Activated naive CD4-positive, alpha-beta T cell treated with anti-CD3 and anti-CD28 coated beads, Interleukin-2, amount 50 U/mL, for 72 hours (primary cell): ENCODE data around the gene CIT. TPM values are rescaled to one million over a fixed set of nuclear protein-coding genes. Genes with fewer than 3 reads are reported as not detected.
"Not testable (repeated sequence)": the region's sequence is repeated elsewhere in the genome, so short reads cannot be mapped to it uniquely, and the experiment has no call there.

Source experiments
- ATAC-seq, 2 donors: fragments of 150-1000 bp; cut with Tn5 transposase; 2 replicates each; pipeline ENCODE4 v1.10.0; 2021; ENCODE audit warnings: mild to moderate bottlenecking in 2 of 2, moderate library complexity in 2 of 2
- DNase-seq, 2 donors: peaks; one replicate each; pipeline ENCODE4 v3.0.0; 2021 to 2022; ENCODE audit warnings: low spot score in 2 of 2
- H3K27ac Mint-ChIP-seq, 2 donors: one replicate each; pipeline ENCODE4 v1.8.0; 2022; ENCODE audit warnings: mild to moderate bottlenecking in 2 of 2, mixed read lengths in 2 of 2
- H3K36me3 Mint-ChIP-seq, 2 donors: one replicate each; pipeline ENCODE4 v1.8.0; 2022; ENCODE audit warnings: mixed read lengths in 2 of 2
- H3K9me3 Mint-ChIP-seq, 2 donors: one replicate each; pipeline ENCODE4 v1.8.0; 2022; ENCODE audit warnings: mixed read lengths in 2 of 2
- total RNA-seq, 2 donors: library from RNA; stranded (reverse); gene quantifications; one replicate each; pipeline ENCODE4 v1.2.3, GENCODE V29; 2022

The CIT gene, protein sequence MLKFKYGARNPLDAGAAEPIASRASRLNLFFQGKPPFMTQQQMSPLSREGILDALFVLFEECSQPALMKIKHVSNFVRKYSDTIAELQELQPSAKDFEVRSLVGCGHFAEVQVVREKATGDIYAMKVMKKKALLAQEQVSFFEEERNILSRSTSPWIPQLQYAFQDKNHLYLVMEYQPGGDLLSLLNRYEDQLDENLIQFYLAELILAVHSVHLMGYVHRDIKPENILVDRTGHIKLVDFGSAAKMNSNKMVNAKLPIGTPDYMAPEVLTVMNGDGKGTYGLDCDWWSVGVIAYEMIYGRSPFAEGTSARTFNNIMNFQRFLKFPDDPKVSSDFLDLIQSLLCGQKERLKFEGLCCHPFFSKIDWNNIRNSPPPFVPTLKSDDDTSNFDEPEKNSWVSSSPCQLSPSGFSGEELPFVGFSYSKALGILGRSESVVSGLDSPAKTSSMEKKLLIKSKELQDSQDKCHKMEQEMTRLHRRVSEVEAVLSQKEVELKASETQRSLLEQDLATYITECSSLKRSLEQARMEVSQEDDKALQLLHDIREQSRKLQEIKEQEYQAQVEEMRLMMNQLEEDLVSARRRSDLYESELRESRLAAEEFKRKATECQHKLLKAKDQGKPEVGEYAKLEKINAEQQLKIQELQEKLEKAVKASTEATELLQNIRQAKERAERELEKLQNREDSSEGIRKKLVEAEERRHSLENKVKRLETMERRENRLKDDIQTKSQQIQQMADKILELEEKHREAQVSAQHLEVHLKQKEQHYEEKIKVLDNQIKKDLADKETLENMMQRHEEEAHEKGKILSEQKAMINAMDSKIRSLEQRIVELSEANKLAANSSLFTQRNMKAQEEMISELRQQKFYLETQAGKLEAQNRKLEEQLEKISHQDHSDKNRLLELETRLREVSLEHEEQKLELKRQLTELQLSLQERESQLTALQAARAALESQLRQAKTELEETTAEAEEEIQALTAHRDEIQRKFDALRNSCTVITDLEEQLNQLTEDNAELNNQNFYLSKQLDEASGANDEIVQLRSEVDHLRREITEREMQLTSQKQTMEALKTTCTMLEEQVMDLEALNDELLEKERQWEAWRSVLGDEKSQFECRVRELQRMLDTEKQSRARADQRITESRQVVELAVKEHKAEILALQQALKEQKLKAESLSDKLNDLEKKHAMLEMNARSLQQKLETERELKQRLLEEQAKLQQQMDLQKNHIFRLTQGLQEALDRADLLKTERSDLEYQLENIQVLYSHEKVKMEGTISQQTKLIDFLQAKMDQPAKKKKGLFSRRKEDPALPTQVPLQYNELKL (N-terminal part only)
- 100 to 1,000 TPM in 1 of 2 donors, 10 to 100 TPM in 1; 83.4 to 147 TPM for total RNA-seq

DNA sequence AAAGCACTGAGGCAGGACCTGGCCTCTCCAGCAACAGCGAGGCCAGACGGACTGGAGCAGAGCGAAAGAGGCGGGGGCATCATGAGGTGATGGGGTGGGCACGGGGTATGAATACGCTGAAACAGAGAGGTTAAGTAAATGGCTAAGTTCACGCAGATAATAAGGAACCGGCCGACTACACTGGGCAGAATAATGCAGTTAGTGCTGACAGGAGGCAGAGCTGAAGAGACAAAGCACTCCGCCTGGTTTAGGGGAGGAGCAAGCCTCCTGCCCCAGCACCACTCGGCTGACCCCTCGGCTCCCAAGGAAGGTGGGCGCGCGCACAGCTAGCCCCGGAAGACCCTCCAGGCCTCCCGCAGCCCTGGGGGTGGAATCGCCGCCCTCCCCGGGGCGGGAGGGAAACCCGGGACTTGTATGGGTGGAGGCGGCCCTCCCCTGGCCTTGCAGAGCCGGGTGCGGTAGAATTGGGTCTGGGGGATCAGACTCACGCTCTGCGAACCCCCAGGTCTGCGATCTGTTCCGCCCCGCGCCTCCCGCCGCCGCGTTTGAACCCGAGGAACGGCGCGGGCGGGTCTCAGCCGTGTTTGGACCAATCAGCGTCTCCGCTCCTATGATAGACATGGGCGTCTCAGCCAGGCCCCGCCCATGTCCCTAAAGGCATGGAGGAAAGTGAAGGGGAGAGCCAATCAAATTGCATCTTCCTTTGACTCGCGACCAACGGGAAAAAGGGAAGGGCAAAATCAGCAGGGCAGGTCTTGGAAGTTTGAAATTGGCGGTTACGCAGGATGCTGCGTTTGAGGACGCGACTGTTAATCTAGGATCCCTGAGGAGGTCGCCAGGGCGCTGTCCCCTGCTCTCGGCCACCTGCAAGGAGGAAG lies at the start of gene CIT:
CIT (minus strand) TSS at position 560 of the 878 bp plus-strand sequence. CDS start 1,152 bp downstream, outside the sequence.
- peak within 1 kb of the TSS; percentile 52 to 84 for H3K27ac Mint-ChIP-seq
- peak; percentile 100 for ATAC-seq
- peak; percentile 91 to 92 for DNase-seq
- no peaks in the 10 kb centered on the region for H3K9me3 Mint-ChIP-seq
- H3K36me3 Mint-ChIP-seq = peaks cover 8% of the 10 kb centered on the region in 2 donors

DNA sequence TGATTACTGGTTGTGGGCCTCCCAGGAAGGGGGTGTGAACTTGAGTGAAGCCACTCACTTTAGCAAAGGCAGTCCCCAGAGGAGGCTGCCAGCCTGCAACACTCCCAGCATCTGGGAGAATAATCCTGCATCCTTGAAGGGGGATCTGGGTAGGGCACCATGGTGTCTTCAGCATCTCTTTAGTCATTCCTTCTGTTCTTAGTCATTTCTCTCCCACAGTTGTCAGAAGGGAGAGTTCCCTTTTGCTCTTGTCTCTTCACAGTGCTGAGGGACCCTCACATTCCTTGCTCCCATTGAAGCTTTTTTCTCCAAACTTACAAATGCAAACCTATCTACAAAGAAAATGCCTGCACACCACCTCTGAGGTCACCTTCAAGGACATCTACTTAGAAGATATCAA lies 48.1 kb upstream of the CIT start:
- peak in 1 of 2 donors; percentile 51 for ATAC-seq
- Mint-ChIP-seq H3K36me3 (no peaks in the 10 kb centered on the region), H3K27ac (no peak overlapping the region), H3K9me3 (no peaks in the 10 kb centered on the region)
- no peak for DNase-seq

DNA sequence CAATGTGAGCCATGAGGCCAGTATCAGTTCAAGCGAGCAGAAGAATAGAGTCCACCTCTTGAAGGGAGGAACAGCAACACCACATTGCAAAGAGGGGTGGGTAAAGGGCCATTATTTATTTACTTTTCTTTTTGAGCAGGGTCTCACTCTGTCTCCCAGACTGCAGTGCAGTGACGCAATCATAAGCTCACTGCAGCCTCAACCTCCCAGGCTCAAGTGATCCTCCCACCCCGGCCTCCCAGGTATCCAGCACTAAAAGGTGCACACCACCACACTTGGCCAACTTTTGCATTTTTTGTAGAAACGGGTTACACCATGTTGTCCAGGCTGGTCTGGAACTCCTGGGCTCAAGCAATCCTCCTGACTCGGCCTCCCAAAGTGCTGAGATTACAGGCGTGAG lies 42.9 kb upstream of the CIT start:
- DNase-seq (no peak), ATAC-seq (no peak)
- no peaks in the 10 kb centered on the region for H3K36me3 Mint-ChIP-seq
- no peaks in the 10 kb centered on the region for H3K9me3 Mint-ChIP-seq
- no peak overlapping the region for H3K27ac Mint-ChIP-seq

DNA sequence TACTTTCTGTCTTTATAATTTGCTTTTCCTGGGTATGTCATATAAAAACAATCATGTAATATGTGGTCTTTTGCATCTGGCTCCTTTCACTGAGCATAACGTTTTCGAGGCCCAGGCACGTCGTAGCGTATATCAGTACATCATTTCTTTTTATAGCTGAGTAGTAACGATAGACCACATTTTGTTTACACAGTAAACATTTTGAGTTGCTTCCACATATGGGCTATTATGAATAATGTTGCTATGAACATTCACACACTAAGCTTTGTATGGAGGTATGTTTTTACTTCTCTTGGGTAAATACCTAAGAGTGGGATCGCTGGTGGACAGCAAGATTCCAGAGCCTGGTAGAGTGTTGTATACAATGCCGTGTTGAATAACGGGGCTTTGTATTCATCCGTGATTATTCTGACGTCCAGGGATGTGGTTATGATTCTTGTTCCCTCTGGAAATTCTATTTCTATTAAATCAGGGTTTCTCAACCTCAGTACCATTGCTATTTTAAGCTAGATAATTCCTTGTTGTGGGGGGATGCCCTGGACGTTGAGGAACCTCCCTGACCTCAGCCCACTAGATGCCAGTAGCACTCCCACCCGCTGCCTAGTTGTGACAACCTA lies 38.9 kb upstream of the CIT start:
- DNase-seq (no peak), ATAC-seq (no peak)
- no peak overlapping the region for H3K27ac Mint-ChIP-seq
- no peaks in the 10 kb centered on the region for H3K36me3 Mint-ChIP-seq
- no peaks in the 10 kb centered on the region for H3K9me3 Mint-ChIP-seq

DNA sequence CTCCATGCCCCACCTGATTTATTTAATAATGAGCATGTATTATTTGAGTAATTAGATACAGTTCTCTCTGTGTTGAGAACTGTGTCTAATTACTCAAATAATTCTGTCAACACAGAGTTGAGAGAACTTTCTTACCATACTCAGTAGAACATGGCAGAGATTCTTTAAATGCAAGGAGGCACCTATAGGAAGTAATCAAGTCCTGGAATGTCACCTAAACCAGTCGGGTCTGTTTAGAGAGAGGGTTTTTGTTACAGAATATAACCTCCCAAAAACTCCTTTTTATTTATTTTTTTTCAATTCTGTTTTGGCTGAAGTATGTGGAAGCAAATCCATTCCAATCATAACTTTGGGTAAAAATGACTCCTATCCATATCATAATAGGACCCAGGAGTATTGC lies 37.5 kb upstream of the CIT start:
- ATAC-seq (no peak), DNase-seq (no peak)
- Mint-ChIP-seq H3K9me3 (no peaks in the 10 kb centered on the region), H3K27ac (no peak overlapping the region), H3K36me3 (no peaks in the 10 kb centered on the region)

DNA sequence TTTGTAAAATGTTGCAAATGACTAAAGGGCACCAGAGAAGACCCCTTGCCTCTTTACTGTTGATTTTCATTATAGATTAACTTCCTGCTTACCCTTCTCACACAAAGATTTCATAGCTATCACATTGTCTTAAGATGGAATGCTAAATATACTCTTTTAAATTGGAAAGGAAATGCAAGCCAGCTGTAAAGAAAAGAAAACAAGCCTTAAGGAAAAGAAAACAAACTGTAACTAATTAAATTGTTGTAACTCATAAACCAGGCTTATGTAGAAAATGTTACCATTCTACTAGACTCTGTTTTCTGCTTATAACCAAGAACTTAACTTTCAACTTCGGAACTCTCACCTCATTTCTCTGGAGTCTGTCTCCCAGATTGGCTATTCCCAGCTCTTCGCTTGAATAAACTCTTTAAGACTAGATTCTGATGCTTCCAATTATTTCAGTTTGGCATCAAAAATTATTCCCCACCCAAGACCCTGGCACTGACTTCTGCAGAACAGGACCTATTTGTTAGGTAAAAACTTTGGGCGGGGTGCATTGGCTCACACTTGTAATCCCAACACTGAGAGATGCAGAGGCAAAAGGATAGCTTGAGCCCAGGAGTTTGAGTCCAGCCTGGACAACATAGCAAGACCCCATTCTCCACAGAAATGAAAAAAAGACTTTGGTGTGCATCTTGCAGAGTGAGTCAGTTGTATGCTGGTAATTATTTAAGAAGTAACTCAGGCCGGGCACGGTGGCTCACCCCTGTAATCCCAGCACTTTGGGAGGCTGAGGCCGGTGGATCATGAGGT lies 36.6 kb upstream of the CIT start:
- no peaks in the 10 kb centered on the region for H3K36me3 Mint-ChIP-seq
- ATAC-seq = no peak
- H3K9me3 Mint-ChIP-seq = no peaks in the 10 kb centered on the region
- DNase-seq = no peak
- no peak overlapping the region for H3K27ac Mint-ChIP-seq

DNA sequence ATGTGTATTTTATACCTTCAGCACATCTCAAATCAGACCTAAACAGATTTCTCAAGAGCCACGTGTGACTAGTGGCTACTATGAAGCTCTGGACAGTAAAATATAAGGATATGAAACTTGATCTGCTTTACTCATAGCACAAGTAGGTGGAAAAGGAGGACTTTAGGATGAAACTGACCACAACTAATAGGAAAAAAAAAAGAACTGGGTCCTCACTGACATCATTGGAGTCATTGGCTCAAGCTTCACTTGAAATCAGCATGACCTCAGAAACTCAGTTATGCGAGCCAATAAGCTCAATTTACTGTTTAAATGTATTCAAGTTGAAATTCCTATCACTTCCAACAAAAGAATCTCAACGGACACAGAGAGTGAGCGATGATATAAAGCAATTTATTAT lies 34.1 kb upstream of the CIT start:
- no peaks in the 10 kb centered on the region for H3K9me3 Mint-ChIP-seq

DNA sequence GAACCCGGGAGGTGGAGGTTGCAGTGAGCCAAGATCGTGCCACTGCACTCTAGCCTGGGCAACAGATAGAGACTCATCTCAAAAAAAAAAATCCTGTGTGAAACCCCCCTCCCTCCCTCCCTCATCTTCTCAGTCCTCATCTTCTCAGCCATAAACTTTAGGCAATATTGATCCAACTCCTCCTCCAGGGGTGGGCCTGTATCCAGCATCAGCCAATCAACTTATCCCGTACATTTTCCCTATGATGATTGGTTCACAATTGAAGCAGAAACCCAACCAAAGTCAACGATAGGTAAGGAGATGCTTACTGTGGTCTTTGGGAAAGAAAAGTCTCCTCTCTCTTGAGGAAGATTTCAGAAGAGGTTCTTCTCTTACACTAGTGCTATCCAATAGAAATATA lies 33.5 kb upstream of the CIT start:
- H3K9me3 Mint-ChIP-seq = no peaks in the 10 kb centered on the region
- ATAC-seq (no peak), DNase-seq (no peak)
- no peak overlapping the region for H3K27ac Mint-ChIP-seq
- H3K36me3 Mint-ChIP-seq = no peaks in the 10 kb centered on the region

More for the DNA sequence above, 34.1 kb upstream of the CIT start:
- DNase-seq = no peak
- ATAC-seq = no peak
- no peak overlapping the region for H3K27ac Mint-ChIP-seq
- H3K36me3 Mint-ChIP-seq = no peaks in the 10 kb centered on the region

DNA sequence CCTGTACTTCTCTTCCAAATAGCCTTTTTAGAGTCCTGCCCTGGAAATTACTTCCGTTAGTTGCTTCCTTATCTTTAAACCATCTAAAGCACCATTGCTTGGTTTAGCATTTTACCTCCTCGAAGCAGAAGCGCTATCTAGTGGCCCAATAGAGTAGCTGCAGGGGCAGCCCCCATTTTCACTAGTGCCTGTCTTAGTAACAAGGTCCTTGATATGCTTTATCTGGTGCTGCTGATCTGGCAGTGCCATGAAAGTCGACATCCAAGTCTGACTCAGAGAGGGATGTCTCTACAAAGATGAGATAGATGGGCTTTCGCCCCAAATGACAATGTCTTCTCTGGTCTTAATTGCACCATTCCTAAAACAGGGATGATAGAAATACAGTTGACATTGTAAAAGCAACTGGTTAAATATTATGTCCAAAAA lies 25.0 kb upstream of the CIT start:
- Mint-ChIP-seq H3K36me3 (no peaks in the 10 kb centered on the region), H3K9me3 (no peaks in the 10 kb centered on the region), H3K27ac (no peak overlapping the region)
- peak; percentile 95 to 98 for ATAC-seq
- peak; percentile 69 to 71 for DNase-seq

DNA sequence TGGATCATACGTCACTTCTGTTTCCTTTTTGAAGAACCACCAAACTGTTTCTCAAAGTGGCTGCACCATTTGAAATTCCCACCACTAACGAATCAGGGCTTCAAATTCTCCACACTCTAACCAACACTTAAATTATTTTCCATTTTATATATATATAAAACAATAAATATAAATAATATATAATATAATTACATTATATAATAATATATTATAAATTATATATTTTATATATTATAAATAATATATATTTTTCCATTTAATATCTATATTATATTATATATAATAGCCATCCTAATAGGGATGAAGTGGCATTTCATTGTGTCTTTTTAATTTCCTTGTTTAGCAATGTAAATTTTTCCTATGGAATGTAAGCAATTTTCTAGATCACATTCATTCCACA lies 24.6 kb upstream of the CIT start:
- no peak for ATAC-seq
- H3K36me3 Mint-ChIP-seq = no peaks in the 10 kb centered on the region

DNA sequence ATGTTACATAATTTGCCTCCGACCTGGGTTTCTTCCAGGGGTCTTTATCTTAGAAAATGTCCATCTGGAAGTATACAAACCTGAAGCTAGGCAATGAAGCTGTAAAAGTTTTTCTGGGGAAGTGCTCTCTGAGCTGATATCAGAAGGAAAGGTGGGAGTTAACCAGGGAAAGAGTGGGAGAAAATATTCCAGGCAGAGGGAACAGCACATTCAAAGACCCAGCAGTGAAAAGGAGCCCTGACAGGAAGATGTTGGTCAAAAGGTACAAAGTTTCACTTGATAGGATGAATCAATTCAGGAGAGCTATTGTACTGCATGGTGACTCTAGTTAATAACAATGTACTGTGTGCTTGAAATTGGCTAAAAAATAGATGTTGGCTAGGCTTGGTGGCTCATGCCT lies 17.8 kb upstream of the CIT start:
- H3K36me3 Mint-ChIP-seq = no peaks in the 10 kb centered on the region
- DNase-seq (no peak), ATAC-seq (no peak)
- H3K9me3 Mint-ChIP-seq = no peaks in the 10 kb centered on the region
- no peak overlapping the region for H3K27ac Mint-ChIP-seq

More for the DNA sequence above, 24.6 kb upstream of the CIT start:
- DNase-seq = no peak
- Mint-ChIP-seq H3K27ac (no peak overlapping the region), H3K9me3 (no peaks in the 10 kb centered on the region)

DNA sequence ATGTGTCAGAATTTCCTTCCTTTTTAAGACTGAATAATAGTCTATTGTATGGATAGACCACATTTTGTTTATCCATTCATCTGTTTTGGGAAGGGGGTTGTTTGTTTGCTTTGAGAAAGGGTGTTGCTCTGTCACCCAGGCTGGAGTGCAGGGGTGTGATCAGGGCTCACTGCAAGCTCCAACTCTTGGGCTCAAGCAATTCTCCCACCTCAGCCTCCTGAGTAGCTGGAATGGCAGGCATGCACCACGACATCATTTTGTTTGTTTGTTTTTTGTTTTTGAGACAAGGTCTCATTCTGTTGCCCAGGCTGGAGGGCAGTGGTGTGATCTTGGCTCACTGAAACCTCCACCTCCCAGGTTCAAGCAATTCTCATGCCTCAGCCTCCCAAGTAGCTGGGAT lies 15.5 kb upstream of the CIT start:
- H3K27ac Mint-ChIP-seq, ATAC-seq, DNase-seq, H3K9me3 Mint-ChIP-seq, H3K36me3 Mint-ChIP-seq: not testable (repeated sequence)

DNA sequence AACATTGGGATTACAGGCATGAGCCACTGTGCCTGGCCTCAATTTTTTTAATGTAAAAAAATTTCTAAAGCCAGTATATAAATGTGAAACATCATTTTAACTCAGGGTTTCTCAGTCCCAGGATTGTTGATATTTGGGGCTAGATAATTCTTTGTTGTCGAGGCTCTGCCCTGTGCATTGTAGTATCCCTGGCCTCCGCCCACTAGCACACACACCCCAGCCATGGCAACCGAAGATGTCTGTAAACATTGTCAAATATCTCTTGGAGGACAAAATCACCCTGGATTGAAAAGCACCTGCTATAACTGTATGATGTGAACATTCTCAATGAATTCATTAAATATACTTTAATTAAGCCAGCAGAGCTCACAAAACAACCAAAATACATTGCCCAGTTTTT lies 8.4 kb upstream of the CIT start:
- Mint-ChIP-seq H3K9me3 (no peaks in the 10 kb centered on the region), H3K27ac (no peak overlapping the region), H3K36me3 (no peaks in the 10 kb centered on the region)
- ATAC-seq (no peak), DNase-seq (no peak)

DNA sequence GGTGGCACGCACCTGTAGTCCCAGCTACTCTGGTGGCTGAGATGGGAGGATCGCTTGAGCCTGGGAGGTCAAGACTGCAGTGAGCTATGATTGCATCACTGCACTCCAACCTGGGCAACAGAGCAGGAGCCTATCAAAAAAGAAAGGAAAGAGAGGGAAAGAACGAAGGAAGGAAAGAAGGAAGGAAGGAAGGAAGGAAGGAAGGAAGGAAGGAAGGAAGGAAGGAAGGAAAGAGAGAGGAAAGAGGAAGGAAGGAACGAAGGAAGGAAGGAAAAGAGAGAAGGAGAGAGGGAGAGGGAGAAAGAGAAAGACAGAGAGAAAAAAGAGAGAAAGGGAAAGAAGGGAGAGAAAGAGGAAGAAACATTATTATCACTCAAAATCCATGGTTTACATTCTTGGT lies 6.7 kb upstream of the CIT start:
- H3K27ac Mint-ChIP-seq, DNase-seq, H3K36me3 Mint-ChIP-seq, H3K9me3 Mint-ChIP-seq, ATAC-seq: not testable (repeated sequence)

DNA sequence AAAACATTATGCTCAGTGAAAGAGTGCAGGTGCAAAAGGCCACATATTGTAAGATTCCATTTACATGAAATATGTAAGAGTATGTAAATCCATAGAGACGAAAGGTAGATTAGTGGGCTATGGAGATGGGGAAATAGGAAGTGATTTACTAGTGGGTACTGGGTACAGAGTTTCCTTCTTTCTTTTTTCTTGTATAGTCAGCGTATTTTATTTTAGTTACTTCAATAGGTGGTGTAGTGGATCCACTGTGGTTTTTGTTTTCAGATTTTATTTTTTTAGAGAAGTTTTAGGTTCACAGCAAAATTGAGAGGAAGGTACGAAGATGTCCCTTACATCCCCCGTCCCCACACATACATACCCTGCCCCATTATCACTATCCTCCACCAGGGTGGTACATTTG lies 6.1 kb upstream of the CIT start:
- Mint-ChIP-seq H3K27ac (no peak overlapping the region), H3K36me3 (no peaks in the 10 kb centered on the region), H3K9me3 (no peaks in the 10 kb centered on the region)
- DNase-seq = no peak
- ATAC-seq = no peak
